Measurements from ENCODE around the gene PTMS.

DNA sequence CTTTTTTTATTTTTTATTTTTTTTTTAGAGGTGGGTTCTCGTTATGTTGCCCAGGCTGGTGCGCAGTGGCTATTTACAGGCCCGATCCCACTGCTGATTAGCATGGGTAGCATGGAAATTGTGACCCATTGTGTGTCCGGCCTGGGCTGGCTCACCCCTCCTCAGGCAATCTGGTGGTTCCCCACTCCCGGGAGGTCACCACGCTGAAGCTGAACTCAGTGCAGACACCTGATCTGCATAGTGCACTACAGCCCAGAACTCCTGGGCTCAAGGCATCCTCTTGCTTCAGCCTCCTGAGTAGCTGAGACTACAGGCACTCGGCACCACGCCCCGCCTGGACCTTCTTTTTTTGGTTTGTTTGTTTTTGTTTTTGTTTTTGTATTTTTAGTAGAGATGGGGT, 17.7 kb downstream of the PTMS start:
- no peak for TF ChIP-seq EZH2 (IDR thresholded peaks at IDR 0.05)
- no peak for TF ChIP-seq POLR2AphosphoS5 (IDR thresholded peaks at IDR 0.05; ENCODE audit: borderline replicate concordance, low read depth, low read length)
